Stimulated activated CD8-positive, alpha-beta memory T cell treated with anti-CD3 and anti-CD28 coated beads, Interleukin-15, amount 100 ng/mL, for 48 hours (primary cell): ENCODE measurements around the gene CSPG4.
"Not testable (repeated sequence)": the region's sequence is repeated elsewhere in the genome, so short reads cannot be mapped to it uniquely, and the experiment has no call there.

Experiments used
- DNase-seq, 2 donors: peaks; one replicate each; pipeline ENCODE4 v3.0.0-alpha.2; 2020; ENCODE audit warnings: low read depth in 2 of 2

The CSPG4 gene

GRCh38 chr15:75687486-75688277, 25.0 kb downstream of the CSPG4 start:
- no peak for DNase-seq

DNA sequence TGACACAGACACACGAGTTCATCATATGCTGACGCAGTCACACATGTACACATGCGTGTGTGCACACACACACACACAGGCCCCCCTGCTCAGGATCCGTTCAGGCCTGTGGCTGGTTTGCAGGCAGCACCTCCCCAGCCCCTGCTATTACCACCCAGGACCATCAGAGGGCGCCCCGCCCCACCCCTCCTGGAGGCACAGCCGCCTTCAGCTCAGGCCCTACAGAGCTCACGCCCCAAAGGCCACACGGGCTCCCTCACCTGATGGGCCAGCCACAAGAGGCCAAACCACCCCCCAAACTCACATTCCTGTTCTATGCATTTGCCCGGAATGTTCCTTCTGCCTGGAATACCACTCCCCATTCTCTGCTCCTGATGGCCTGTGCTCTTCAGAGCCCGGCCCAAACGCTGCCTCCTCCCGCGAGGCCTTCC, 26.4 kb downstream of the CSPG4 start:
- peak; percentile 62 to 73 for DNase-seq

DNA sequence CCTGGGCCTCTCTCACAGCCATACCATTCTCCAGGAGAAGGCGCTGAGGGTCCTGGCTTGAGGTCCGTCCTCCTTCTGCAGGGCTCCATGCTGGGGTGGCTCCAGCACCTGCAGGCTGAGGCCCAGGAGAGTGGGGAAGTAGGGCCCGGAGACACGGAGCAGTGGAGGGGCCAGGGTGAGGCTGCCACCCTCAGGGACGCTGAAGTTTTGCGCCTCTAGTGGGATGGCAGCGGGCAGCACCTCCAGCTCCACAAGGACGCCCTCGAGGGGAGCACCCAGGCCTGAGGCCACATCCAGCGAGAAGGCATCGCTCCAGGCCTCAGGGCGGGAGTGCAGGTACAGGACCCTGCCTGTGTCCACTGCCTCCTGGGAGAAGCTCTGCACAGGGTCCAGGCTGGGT, 27.5 kb downstream of the CSPG4 start:
- DNase-seq, result no peak

DNA sequence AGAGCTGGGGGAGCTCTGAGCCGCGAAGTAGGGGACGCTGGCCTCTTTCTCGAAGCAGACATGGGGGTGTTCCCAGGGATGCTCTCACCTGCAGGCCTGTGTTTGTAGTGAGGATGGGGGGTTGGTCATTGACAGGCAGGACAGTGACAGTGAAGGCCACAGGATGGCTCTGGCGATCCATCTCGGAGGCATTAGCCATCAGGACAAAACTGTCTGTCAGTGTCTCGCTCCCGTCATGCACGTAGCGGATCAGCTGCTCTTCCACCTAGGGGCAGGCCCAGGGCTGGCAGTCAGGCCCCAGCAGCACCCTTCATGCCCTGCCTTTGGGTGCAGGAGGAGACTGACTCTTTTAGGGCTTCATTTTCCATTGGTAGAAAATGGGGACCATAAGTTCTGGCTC, 28.0 kb downstream of the CSPG4 start:
- DNase-seq, result no peak

DNA sequence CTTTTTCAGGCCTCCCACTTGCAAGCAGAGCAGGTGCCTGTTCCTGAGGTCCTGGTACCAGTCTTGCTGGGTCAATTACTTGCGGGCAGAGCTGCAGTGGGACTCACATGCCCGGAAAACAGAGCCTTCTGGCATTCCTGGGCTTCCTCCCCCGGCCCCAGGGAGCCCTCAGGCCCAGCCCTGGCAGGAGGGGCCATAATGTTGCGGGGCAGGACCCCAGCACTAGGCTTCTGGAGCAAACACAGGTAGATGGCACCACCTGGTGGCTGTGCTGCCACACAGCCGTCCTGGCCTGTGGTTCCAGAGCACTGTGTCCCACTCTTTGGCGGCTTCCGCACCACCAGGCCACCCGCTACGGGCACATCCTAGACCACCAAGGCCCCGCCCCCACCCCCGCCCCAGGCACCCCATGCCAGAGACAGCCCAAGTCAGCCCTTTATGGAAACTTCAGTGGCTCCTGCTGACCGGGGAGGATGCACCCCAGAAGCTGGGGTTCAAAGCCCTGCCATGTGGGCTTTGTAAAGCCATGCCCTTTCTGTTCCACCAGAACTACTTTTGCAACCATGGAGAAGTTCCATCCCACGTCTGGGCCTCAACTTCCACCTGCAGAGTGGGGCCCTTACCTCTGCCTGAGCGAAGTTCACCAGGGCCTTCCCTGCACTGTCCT, 28.9 kb downstream of the CSPG4 start:
- DNase-seq, result peak; percentile 56 to 59

GRCh38 chr15:75682181-75683135, 30.2 kb downstream of the CSPG4 start:
- DNase-seq, result no peak

DNA sequence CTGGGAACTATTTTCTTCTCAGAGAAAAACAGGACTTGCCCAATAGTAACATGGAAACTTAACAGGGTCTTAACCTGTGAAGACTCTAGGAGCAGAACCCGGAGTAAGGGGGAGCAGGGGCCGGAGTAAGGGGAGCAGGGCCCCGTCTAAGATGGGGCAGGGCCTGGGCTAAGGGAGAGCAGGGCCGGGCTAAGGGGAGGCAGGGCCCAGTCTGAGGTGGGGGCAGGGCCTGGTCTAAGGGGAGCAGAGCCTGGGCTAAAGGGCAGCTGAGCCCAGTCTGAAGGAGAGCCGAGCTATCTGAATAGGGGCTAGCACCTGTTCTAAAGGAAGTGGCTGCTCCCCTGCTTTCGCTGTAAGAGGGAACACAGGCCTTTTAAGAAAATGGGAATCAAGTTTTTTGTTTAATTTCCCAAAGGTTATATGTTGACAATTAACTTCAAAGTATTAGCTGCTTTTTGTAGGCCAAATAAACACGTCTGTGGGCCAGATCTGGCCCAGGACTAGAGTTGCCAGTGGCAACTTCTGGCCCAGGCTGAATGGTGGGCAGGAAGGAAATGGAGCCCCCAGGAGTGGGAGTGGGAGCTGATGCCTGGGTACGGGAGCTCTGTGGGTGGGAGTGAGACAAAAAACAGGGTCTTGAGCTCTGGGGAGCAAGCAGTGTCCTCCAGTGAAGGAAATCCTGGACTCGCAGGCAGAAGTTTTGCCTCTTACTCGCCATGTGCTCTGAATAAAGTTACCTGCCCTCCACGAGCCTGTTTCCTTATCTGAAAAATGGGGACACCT, 32.5 kb downstream of the CSPG4 start:
- no peak for DNase-seq

GRCh38 chr15:75678324-75678690, 34.3 kb downstream of the CSPG4 start:
- not testable (repeated sequence) for DNase-seq

- DNase-seq, result no peak
Measured at GRCh38 chr15:75677465-75678323, 35.0 kb downstream of the CSPG4 start.

DNA sequence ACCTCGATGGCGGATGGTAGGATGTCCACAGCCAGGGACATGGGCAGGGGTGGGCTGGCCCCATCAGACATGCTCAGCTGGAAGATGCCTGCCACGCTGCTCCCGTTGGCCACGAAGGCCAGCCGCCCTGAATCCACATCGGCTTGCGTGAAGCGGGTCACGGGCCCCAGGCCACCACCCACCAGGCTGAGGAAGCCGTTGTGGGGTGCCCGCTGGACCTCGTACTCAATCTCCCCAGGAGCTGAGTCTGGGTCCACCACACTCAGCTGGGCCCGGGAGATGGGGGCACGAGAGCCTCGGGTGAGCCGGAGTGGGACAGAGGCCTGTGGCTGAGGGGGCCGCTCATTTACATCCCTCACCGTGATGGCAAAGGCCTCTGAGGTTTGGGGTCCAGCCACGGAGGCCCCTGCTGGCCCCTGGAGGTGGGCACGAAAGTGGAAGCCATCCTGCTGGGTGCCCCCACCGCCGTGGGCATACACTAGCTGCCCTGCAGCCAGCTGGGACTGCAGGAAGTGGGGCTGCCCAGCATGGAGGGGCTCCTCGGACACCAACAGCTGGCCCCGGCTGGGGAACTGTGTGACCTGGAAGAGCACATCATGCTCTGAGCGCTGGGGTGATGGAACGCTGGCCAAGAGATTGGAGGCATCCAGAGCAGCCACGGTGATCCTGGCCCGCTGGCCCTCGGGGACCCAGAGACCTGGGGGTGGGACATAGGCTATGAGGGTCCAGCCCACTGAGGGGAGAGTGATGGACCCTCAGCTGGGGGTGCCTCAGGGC, 35.8 kb downstream of the CSPG4 start:
- DNase-seq, result no peak

GRCh38 chr15:75675579-75676404, 36.9 kb downstream of the CSPG4 start:
- DNase-seq, result no peak

DNA sequence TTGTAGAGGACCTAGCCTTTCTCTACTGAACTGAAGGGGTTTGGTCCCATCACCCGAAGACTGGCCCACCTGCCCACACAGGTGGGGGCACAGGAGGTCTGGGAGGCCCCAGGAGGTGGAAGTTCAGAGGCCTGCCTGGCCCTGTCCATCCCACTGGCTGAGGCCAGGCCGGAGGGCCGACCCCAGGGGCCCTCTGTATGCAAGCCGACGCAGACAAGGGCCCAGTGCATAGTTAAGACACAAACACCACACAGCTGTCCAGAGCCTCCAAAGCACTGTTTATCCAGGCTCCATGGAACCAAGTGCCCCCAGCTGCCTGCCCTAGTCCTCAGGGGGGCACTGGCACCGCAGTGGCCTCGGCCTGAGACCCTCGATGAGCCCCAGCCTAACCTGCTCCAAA, 38.3 kb downstream of the CSPG4 start:
- no peak for DNase-seq

DNA sequence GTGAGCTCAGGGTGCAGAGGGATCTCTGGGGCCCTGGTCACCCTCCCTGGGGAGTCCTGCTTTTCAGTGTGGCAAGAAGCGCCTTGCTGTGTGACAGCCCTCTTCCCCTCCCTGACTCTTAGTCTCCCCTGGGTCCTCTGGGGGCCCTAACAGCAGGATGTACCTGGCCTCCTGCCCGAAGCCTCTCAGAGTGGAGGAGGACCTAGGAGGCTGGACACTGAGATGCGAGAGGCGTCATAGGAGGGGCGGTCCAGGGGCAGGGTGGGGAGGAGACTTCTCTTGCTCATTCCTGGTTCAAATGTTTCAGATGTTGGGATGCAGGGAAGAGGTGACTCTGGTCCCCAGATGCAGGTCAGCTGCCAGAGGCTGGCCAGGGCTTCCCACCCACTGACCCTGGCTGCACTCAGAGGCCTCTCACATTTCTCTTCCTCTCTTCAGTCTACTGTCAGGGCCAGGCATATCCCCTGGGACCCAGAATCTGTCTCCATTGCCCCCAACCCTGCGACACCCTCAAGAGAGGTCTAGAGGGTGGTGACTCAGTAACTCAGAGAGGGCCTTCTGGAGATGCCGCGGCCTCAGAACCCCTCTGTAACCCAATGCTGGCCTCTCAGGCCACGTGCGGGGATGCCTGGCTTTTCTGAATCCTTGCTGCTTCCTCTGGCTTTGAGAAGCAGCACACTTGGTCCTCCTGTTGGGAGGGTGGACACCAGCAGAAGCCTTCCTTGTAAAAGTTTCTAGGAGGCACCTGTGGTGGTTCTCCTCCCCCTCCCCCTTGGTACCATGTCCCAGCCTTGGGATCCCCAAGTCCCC, 39.0 kb downstream of the CSPG4 start:
- DNase-seq, result no peak

GRCh38 chr15:75672646-75673425, 39.8 kb downstream of the CSPG4 start:
- no peak for DNase-seq

- no peak for DNase-seq
Measured at GRCh38 chr15:75671730-75672602, 40.7 kb downstream of the CSPG4 start.

- no peak for DNase-seq
Measured at GRCh38 chr15:75669879-75670212, 42.8 kb downstream of the CSPG4 start.
